ENCODE measurements around the gene OVCH1.

DNA sequence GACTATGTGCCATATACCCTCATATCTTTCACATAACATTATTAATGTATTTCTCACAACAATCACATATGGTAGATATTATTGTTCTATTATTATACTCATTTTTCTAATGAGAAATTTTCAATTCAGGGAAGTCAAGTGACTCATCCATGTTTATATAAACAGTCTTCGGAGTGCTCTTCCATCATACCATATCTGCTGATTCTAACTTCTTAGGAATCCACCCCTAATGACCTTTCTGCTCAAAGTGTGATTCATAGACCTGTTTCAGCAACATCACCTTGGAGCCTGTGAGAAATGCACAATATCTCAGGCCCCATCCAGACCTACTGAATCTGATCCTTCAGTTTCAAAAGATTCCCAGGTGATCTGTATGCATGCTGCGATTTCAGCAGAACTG, 39.8 kb upstream of the OVCH1 start:
- TF ChIP-seq, protein P1, sequence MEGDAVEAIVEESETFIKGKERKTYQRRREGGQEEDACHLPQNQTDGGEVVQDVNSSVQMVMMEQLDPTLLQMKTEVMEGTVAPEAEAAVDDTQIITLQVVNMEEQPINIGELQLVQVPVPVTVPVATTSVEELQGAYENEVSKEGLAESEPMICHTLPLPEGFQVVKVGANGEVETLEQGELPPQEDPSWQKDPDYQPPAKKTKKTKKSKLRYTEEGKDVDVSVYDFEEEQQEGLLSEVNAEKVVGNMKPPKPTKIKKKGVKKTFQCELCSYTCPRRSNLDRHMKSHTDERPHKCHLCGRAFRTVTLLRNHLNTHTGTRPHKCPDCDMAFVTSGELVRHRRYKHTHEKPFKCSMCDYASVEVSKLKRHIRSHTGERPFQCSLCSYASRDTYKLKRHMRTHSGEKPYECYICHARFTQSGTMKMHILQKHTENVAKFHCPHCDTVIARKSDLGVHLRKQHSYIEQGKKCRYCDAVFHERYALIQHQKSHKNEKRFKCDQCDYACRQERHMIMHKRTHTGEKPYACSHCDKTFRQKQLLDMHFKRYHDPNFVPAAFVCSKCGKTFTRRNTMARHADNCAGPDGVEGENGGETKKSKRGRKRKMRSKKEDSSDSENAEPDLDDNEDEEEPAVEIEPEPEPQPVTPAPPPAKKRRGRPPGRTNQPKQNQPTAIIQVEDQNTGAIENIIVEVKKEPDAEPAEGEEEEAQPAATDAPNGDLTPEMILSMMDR (IDR thresholded peaks at IDR 0.05) = no peak
- TF ChIP-seq POLR2A (IDR thresholded peaks at IDR 0.05) = no peak
